ENCODE data around the gene DEK.
"Not testable (repeated sequence)": the region's sequence is repeated elsewhere in the genome, so short reads cannot be mapped to it uniquely, and the experiment has no call there.

DEK gene

DNA sequence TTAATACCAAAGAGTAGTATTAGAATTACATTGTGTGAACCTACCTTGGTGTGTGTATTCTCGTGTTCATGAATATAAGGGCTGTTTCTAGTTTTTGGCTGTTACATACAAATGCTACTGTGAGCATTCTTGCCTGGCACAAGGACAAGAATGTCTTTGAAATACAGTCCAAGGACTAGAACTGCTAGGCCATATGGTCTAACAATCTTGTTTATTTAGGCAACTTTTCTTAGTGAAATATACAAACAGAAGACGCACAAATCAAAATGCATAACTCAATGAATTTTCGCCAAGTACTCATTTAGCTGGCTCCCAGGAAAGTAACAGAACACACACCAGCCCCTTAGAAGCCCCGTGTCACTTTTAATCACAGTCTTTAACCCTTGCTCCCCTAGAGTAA lies 80.6 kb downstream of the DEK start:
- TF ChIP-seq SPI1 (IDR thresholded peaks at IDR 0.05; ENCODE audit: low read depth, low read length) (no peak), POLR2A (IDR thresholded peaks at IDR 0.05; ENCODE audit: low read depth, low read length) (no peak), POU2F2 (IDR thresholded peaks at IDR 0.05; ENCODE audit: low read depth, low read length) (no peak), POLR2AphosphoS5 (IDR thresholded peaks at IDR 0.05; ENCODE audit: low read depth, low read length) (no peak), TAF1 (IDR thresholded peaks at IDR 0.05; ENCODE audit: low read depth, low read length) (no peak), PAX5 (IDR thresholded peaks at IDR 0.05; ENCODE audit: insufficient read depth, low read length, severe bottlenecking) (no peak)
- no peak for FAIRE-seq
- no peak for DNase-seq (ENCODE audit: insufficient read length, low spot score)

DNA sequence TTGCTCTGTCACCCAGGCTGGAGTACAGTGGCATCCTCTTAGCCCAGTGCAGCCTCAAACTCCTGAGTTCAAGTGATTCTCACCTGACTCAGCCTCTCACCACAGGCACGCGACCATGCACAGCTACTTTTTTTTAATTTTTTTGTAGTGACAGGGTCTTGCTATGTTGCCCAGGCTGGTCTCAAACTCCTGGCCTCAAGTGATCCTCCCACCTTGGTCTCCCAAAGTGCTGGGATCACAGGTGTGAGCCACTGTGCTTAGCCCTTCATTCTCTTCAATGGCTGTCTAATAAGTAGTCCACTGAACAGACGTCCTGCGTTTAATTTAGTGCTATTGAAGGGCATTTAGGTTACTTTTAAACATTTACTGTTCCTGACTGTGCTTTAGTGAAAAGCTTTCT lies 81.8 kb downstream of the DEK start:
- no peak for DNase-seq (ENCODE audit: insufficient read length, low spot score)
- TF ChIP-seq TAF1 (IDR thresholded peaks at IDR 0.05; ENCODE audit: low read depth, low read length) (no peak), POLR2A (IDR thresholded peaks at IDR 0.05; ENCODE audit: low read depth, low read length) (no peak)
- no peak for FAIRE-seq

DNA sequence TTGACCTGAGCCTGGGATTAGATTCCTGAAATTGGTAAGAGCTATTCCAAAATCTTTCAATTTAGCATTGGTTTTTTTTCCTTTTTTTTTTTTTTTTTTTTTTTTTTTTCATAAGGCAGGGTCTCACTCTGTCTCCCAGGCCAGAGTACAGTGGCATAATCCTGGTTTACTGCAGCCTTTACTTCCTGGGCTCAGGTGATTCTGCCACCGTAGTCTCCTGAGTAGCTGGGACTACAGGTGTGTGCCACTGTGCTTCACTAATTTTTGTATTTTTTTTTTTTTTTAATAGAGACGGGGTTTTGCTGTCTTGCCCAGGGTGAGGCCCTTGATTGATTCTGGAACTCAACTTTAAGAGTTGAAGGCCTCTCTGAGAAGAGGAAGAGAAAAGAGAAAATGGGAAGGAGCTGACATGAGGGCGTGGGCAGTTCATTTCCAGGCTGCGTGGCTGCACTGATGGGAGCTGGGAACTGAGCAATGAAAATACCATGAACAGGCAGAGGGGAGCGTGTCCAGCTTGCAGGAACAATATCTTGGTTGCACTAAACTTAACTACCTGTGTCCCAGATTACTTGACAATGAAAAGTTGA lies 84.5 kb downstream of the DEK start:
- FAIRE-seq (no peak), DNase-seq (ENCODE audit: insufficient read length, low spot score) (no peak)
- TF ChIP-seq SPI1 (IDR thresholded peaks at IDR 0.05; ENCODE audit: low read depth, low read length) (no peak), PAX5 (IDR thresholded peaks at IDR 0.05; ENCODE audit: insufficient read depth, low read length, severe bottlenecking) (no peak)

DNA sequence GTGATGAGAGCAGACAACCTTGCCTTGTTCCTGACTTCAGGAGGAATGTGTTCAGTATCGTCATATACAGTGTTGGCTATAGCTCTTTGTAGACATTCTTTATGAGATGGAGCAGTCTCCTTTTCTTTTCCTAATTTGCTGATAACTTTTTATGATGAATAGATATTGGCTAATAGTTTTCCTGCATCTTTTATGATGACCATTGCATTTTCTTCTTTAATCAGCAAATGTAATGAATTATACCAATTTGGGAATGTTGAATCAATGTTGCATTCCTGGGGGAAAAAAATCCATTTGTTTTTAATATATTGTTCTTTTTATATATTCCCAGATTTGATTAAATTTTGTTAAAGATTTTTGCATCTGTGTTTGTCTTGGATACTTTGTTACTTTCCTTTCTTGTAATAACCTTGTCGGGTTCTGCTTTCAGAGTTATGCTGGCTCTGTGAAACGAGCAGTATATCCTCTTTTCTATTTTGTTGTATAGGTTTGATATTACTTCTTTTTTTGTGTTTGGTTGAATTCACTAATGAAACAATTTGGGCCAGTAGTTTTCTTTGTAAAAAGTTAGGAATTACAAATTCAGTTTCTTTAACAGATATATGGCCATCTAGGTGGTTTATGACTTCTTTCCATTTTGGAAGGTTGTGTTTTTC lies 85.2 kb downstream of the DEK start:
- no peak for DNase-seq (ENCODE audit: insufficient read length, low spot score)

DNA sequence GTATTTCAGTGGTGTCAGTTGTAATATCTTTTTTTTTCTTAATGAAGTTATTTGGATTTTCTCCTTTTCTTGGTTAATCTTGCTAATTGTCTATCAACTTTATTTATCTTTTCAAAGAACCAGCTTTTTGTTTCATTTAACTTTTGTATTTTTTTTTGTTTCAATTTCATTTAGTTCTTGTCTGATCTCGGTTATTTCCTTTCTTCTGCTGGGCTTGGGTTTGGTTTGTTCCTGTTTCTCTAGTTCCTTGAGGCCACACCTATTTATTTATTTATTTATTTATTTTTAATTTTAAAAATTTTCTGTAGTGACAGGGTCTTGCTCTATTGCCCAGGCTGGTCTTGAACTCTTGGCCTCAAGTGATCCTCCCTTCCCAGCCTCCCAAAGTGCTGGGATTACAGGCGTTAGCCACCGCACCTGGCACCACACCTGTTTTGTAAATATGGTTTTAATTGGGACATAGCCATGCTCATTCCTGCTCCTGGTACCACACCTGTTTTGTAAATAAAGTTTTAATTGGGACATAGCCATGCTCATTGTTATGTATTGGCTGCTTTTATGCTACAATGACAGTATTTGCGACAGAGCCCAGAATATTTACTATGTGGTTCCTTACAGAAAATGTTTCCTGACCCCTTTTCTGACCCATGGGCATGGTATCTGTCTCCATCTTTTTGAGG lies 86.9 kb downstream of the DEK start:
- FAIRE-seq (no peak), DNase-seq (ENCODE audit: insufficient read length, low spot score) (no peak)
- TF ChIP-seq SPI1 (IDR thresholded peaks at IDR 0.05; ENCODE audit: low read depth, low read length) (no peak), POU2F2 (IDR thresholded peaks at IDR 0.05; ENCODE audit: low read depth, low read length) (no peak), POLR2AphosphoS5 (IDR thresholded peaks at IDR 0.05; ENCODE audit: low read depth, low read length) (no peak), POLR2A (IDR thresholded peaks at IDR 0.05; ENCODE audit: low read depth, low read length) (no peak), PAX5 (IDR thresholded peaks at IDR 0.05; ENCODE audit: insufficient read depth, low read length, severe bottlenecking) (no peak), TAF1 (IDR thresholded peaks at IDR 0.05; ENCODE audit: low read depth, low read length) (no peak)

More for the DNA sequence above, 85.2 kb downstream of the DEK start:
- no peak for FAIRE-seq
- TF ChIP-seq POU2F2 (IDR thresholded peaks at IDR 0.05; ENCODE audit: low read depth, low read length) (no peak), POLR2A (IDR thresholded peaks at IDR 0.05; ENCODE audit: low read depth, low read length) (no peak), SPI1 (IDR thresholded peaks at IDR 0.05; ENCODE audit: low read depth, low read length) (no peak), PAX5 (IDR thresholded peaks at IDR 0.05; ENCODE audit: insufficient read depth, low read length, severe bottlenecking) (no peak), POLR2AphosphoS5 (IDR thresholded peaks at IDR 0.05; ENCODE audit: low read depth, low read length) (no peak), TAF1 (IDR thresholded peaks at IDR 0.05; ENCODE audit: low read depth, low read length) (no peak)

DNA sequence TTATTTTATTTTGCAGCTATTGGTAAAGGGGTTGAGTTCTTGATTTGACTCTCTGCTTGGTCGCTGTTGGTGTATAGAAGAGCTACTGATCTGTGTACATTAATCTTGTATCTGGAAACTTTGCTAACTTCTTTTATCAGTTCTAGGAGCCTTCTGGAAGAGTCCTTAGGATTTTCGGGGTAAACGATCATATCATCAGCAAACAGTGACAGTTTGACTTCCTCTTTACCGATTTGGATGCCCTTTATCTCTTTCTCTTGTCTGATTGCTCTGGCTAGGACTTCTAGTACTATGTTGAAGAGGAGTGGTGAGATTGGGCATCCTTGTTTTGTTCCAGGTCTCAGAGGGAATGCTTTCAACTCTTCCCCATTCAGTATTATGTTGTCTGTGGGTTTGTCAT lies 88.1 kb downstream of the DEK start:
- not testable (repeated sequence) for FAIRE-seq

More for the DNA sequence above, 88.1 kb downstream of the DEK start:
- DNase-seq (ENCODE audit: insufficient read length, low spot score): not testable (repeated sequence)

All from GM12891 (cell line).